ENCODE results near the gene POLN.
"Not testable (repeated sequence)": the region's sequence is repeated elsewhere in the genome, so short reads cannot be mapped to it uniquely, and the experiment has no call there.

Gene POLN

DNA sequence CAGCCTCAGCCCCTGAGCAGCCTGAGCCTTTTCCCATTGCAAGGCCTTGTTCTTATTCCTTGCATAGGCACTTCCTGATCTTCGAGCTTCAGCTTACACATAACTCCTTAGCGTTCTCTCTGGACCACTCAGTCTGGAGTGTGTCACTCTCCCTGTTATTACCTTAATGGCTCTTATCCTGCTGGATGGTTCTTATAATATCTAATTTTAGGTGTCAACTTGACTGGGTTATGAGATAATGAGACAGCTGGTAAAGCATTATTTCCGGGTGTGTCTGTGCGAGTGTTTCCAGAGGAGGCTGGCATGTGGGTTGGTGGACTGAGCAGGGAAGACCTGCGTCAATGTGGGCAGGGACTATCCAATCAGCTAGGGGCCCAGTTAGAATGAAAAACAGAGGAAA, 75.7 kb downstream of the POLN start:
- DNase-seq (ENCODE audit: low read depth in 2 of 2): no peak

DNA sequence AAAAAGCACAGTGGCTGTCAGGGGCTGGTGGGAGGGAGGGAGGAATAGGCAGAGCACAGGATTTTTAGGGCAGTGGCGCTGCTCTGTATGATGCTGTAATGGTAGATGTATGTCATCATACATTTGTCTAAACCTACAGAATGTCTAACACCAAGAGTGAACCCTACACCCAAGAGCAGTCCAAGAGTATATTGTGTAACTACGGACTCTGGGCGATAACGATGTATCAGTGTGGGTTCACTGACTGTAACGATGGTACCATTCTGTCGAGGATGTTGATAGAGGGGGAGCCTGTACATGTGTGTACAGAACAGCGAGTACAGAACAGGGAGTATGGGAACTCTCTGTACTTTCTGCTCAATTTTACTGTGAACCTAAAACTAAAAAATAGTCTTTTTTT, 76.5 kb downstream of the POLN start:
- DNase-seq (ENCODE audit: low read depth in 2 of 2): no peak

DNA sequence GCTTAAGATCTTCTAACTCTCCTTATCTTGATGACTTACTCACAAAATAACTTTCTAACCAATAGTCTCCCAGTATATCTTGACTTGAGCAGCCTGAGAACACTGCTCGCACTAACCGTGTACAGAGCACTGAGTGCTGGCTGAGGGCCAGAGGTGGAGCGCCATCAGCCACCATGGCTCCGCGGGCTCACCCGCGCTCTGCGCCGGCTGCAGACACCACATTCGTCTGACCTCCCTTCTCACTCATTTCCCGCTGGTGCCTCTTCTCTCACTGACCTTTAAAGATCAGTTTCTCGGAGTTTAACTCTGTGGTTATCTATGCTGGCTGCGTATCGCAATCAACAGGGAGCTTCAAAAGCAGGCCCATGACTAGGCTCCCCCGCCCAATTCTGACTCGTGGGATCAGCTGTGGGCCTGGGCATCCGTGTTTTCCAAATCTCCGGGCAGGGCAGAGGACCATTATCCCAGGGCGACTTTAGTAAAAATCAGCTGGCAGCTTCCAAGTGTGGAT, 78.6 kb downstream of the POLN start:
- DNase-seq (ENCODE audit: low read depth in 2 of 2): no peak

GRCh38 chr4:2161092-2161703, 80.7 kb downstream of the POLN start:
- not testable (repeated sequence) for DNase-seq (ENCODE audit: low read depth in 2 of 2)

- no peak for DNase-seq (ENCODE audit: low read depth in 2 of 2)
Observed at GRCh38 chr4:2159931-2160330, 82.0 kb downstream of the POLN start.

DNA sequence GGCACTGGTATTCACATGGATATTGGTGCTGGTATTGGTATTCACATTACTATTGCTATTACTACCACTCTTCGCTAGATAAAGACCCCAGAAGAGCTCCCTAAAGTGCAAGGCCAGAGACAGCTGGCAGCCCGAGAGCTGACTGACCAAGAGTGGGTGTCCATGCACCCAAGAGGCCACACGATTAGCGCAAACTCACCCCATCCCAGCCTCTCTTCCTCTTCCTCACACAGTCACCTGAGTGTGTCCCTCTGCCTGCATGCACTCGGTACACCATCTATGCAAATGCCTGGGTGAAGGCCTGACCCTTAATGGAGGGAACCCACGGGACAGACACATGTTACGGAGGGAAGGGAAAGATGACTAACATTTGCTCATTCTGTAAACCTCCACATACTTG, 86.7 kb downstream of the POLN start:
- DNase-seq (ENCODE audit: low read depth in 2 of 2): no peak

DNA sequence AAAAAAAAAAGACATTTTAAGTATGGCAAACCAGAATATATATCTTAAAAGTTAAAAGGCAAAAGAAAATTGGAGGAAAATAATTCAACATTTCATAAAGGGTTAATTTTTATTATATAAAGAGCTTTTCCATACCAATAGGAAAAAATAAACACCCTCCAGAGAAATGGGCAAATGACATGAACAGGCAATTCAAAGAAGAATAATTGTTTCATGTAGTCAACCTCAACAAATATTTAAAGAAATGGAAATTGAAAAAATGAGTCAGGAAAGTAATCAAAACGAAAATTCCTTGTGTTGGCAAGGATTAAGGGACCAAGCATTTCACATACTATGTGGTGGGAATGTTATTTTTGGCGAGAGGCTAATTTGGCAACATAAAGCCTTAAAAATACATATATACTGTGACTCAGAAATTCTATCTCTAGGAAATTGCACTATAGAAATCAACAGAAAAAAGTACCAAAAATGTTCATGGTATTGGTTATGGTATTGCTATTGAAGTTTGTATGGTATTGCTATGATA, 87.6 kb downstream of the POLN start:
- no peak for DNase-seq (ENCODE audit: low read depth in 2 of 2)

DNA sequence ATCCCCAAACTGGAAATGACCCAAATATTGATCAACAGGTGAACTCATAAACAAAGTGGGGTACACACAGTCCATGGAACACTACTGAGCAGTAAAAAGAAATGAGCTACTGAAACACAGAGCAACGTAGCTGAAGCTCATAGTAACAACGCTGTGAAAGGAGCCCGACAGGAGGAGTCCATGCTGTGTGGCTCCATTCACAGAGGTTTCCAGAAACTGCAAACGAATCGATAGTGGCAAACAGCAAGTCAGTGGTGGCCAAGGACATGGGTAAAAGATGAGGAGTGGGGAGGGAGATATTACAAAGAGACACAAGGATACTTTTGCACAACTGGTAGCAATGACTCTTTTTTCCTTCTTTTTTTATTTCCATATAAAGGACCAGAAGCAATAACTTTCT, 90.4 kb downstream of the POLN start:
- no peak for DNase-seq (ENCODE audit: low read depth in 2 of 2)

GRCh38 chr4:2150076-2150475, 91.8 kb downstream of the POLN start:
- DNase-seq (ENCODE audit: low read depth in 2 of 2): no peak

DNA sequence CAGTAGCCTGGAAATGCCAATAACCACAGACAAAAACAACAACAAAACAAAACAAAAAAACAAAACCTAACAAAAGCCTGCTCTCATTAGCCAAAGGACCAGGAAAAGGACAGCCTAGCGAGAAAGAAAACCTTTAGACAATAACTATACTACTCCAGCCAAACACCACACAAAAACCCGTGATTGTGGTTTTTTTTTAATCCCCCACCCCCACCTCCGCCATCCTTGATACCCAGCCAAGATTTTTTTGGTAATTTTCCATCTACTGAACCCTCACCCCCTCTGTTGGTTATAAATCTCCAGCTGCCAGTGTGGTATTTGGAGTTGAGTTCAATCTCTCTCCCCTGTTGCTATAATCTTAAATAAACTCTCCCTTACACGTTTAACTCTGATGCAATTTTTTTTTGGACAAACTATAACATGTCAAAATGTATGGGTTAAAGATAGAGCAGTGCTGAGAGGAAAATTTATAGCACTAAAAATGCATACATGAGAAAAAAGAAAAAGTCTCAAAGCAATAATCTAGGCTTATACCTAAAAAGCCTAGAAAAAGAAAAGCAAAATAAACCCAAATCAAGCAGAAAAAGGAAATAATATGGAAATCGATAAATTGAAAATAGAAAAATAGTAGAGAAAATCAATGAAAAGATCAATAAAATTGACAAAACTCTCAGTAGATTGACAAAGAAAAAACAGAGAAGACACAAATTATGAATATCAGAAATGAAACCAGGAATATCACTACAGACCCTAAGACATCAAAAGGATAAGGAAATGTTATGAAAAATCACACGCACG, 99.1 kb downstream of the POLN start:
- no peak for DNase-seq (ENCODE audit: low read depth in 2 of 2)

- no peak for DNase-seq (ENCODE audit: low read depth in 2 of 2)
Observed at GRCh38 chr4:2141762-2142451, 100.0 kb downstream of the POLN start.

- DNase-seq (ENCODE audit: low read depth in 2 of 2): no peak
Observed at GRCh38 chr4:2141022-2141761, 100.7 kb downstream of the POLN start.

DNA sequence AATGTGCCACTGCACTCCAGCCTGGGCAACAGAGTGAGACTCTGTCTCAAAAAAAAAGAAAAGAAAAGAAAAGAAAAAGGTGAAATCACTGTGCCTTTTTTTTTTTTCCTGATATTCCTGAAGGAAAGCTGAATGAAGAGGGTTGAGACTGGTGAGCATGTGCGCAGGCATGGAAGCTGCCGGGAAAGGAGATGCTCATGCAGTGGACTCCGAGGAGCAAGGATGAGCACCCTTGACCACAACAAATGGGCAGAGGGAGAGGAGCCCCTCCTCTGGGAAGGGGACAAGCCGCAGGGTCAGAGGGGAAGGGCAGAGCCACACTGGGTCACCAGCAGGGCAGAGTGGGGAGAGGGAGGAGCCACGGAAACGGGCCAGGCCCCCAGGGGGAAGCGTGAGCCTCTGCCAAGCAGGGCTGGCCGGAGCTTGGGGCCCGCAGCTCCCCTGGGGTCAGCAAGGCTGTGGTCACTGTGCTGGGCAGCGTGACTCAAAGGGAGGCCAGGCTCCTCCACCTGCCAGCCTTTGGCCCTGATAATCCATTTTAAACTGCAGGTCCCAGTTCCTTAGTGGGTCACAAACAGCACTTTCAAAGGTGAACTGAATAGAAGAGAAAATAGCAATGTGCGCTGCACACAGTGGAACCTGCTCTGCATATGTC, 102.9 kb downstream of the POLN start:
- no peak for DNase-seq (ENCODE audit: low read depth in 2 of 2)

DNA sequence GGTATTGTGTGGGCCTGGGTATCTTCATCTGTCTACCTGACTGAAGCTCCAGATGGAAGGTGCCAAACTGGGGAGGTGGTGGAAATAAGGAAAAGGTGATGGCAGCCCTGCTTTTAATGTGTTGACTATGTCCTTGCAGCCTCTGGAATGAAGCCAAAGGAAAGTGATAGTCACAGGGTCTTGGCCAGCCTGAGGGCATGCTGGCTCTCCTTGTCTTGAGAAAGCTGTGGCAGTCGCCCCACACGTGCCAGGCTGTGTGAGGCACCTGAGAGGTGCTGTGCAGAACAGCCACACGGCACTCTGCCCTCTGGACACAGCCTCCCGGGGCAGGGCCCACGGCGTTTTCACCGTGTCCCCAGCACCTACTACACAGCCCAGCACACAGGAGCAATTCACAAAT, 105.2 kb downstream of the POLN start:
- no peak for DNase-seq (ENCODE audit: low read depth in 2 of 2)

- DNase-seq (ENCODE audit: low read depth in 2 of 2): no peak
Observed at GRCh38 chr4:2135083-2135482, 106.8 kb downstream of the POLN start.

GRCh38 chr4:2132438-2132837, 109.5 kb downstream of the POLN start:
- no peak for DNase-seq (ENCODE audit: low read depth in 2 of 2)

DNA sequence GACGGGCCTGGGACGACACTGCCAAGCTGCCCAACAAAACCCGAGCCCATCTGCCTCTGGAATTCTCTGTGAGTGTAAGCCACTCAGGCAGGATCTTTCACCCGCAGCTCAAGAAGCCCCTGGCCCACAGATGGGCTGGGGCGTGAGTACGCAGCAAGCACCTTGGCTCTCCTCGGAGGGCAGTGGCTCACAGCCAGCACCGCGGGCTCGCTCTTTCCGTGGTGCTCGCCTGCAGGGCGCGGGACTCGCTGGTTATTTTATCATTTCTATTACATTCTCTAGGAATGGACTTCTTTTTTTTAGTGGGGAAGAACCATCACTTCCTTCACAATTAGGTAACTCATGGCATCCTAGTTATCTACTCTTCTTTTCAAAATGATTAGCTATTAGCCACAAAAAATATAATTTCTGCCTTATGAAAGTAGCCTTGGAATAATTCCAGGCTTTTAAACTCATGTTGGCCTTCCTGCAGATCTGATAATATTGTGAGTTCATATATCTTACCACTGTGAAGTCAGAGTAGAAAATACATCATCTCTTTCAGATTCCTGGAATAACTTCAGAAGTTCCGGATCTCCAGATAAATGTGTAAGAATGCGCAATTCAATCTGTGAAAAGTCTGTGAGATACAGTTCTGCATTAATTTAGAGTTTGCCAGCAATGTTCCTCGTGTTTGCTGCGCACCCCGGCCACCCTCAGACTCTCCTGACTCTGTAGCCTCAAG, 114.2 kb downstream of the POLN start:
- no peak for DNase-seq (ENCODE audit: low read depth in 2 of 2)

- DNase-seq (ENCODE audit: low read depth in 2 of 2): no peak
Observed at GRCh38 chr4:2126309-2127043, 115.4 kb downstream of the POLN start.

- DNase-seq (ENCODE audit: low read depth in 2 of 2): no peak
Observed at GRCh38 chr4:2125831-2126230, 116.1 kb downstream of the POLN start.

- DNase-seq (ENCODE audit: low read depth in 2 of 2): no peak
Observed at GRCh38 chr4:2125023-2125422, 116.9 kb downstream of the POLN start.

All from activated CD4-positive, alpha-beta T cell treated with anti-CD3 and anti-CD28 coated beads for 24 hours (primary cell).